ENCODE data around the gene PEX13.
"Not testable (repeated sequence)": the region's sequence is repeated elsewhere in the genome, so short reads cannot be mapped to it uniquely, and the experiment has no call there.

Gene PEX13

GRCh38 chr2:61009355-61009754 is 8.2 kb upstream of the PEX13 start:
- no peak for DNase-seq

- DNase-seq = no peak
These were observed 5.8 kb upstream of the PEX13 start for GRCh38 chr2:61011678-61012077.

- DNase-seq = not testable (repeated sequence)
These were observed 5.2 kb upstream of the PEX13 start for GRCh38 chr2:61012303-61012702.

GRCh38 chr2:61013382-61013781 is 4.1 kb upstream of the PEX13 start:
- no peak for DNase-seq

GRCh38 chr2:61014763-61015162 is 2.8 kb upstream of the PEX13 start:
- no peak for DNase-seq

- DNase-seq = no peak
These were observed 1.5 kb upstream of the PEX13 start for GRCh38 chr2:61015976-61016375.

- DNase-seq = peak in 3 of 5 experiments; percentile 2 to 43 (median 28)
These were observed 1.0 kb upstream of the PEX13 start for GRCh38 chr2:61016392-61017002.

- DNase-seq = peak; percentile 37 to 86 (median 52)
These were observed 441 bp upstream of the PEX13 start for GRCh38 chr2:61017003-61017555.

GRCh38 chr2:61018318-61018755 is 817 bp downstream of the PEX13 start:
- DNase-seq = peak in 1 of 5 experiments; percentile 4

- no peak for DNase-seq
These were observed 1.3 kb downstream of the PEX13 start for GRCh38 chr2:61018798-61019197.

- no peak for DNase-seq
These were observed 3.7 kb downstream of the PEX13 start for GRCh38 chr2:61021228-61021660.

GRCh38 chr2:61023670-61024069 is 6.2 kb downstream of the PEX13 start:
- no peak for DNase-seq

GRCh38 chr2:61029533-61029932 is 12.0 kb downstream of the PEX13 start:
- no peak for DNase-seq

- DNase-seq = not testable (repeated sequence)
These were observed 17.1 kb downstream of the PEX13 start for GRCh38 chr2:61034592-61034991.

- DNase-seq = not testable (repeated sequence)
These were observed 19.1 kb downstream of the PEX13 start for GRCh38 chr2:61036643-61037042.

- DNase-seq = no peak
These were observed 25.3 kb downstream of the PEX13 start for GRCh38 chr2:61042807-61043206.

GRCh38 chr2:61044636-61045035 is 27.1 kb downstream of the PEX13 start:
- peak in 1 of 5 experiments; percentile 46 for DNase-seq

GRCh38 chr2:61045226-61045625 is 27.7 kb downstream of the PEX13 start:
- DNase-seq = no peak

- DNase-seq = no peak
These were observed 28.5 kb downstream of the PEX13 start for GRCh38 chr2:61045999-61046398.

GRCh38 chr2:61055557-61055956 is 38.0 kb downstream of the PEX13 start:
- DNase-seq = peak in 1 of 5 experiments; percentile 38

GRCh38 chr2:61057562-61057961 is 40.0 kb downstream of the PEX13 start:
- no peak for DNase-seq

GRCh38 chr2:61059382-61059781 is 41.9 kb downstream of the PEX13 start:
- no peak for DNase-seq

GRCh38 chr2:61065714-61066709 is 48.5 kb downstream of the PEX13 start, which contains the start of gene SANBR:
TSS of gene SANBR (plus strand) at chr2:61065871. CDS start at chr2:61070351, 4,480 bp downstream.
- DNase-seq = peak; percentile 77 to 92 (median 80)

All from T-helper 2 cell (primary cell).